ENCODE results near the gene UPP2.

Gene UPP2

DNA sequence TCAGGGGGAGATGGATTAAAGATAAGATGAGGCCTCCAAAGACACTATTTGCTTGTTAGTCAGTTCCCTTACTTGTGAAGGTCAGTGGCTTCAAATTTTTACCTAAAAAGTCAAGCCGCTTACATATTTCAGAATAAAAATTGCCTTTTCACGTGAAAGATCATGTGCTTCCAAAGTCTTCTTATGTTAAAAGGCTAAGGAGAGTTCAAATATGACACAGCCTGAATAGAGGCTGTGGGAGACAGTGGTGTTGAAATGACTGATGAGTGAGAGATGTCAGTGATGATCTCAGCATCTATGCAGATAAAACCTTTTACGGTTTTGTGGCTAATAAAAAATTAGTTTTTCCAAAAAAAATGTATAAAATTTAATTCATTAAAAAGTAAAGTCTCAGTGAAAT, 40.5 kb downstream of the UPP2 start:
- no peaks in the 10 kb centered on the region for H3K36me3 ChIP-seq (ENCODE audit: control insufficient read depth, low read length)
- no peaks in the 10 kb centered on the region for H3F3A ChIP-seq (ENCODE audit: control insufficient read depth, insufficient read depth)
- H3K9me3 ChIP-seq (ENCODE audit: control insufficient read depth, insufficient read depth, low read length): no peaks in the 10 kb centered on the region
- no peak overlapping the region for H3K4me2 ChIP-seq (ENCODE audit: low read length)
- H3K79me2 ChIP-seq (ENCODE audit: control insufficient read depth, low read length): no peaks in the 10 kb centered on the region
- H3K4me3 ChIP-seq (ENCODE audit: low read length): no peak overlapping the region
- H4K20me1 ChIP-seq (ENCODE audit: control insufficient read depth, insufficient read depth, low read depth, low read length): no peaks in the 10 kb centered on the region
- H3K27ac ChIP-seq (ENCODE audit: low read depth, low read length): no peak overlapping the region
- H3K4me1 ChIP-seq (ENCODE audit: control insufficient read depth, low read length): no peaks in the 10 kb centered on the region
- TF ChIP-seq EZH2phosphoT487 (IDR thresholded peaks at IDR 0.05; ENCODE audit: borderline replicate concordance, low read length): no peak
- TF ChIP-seq, protein P1, sequence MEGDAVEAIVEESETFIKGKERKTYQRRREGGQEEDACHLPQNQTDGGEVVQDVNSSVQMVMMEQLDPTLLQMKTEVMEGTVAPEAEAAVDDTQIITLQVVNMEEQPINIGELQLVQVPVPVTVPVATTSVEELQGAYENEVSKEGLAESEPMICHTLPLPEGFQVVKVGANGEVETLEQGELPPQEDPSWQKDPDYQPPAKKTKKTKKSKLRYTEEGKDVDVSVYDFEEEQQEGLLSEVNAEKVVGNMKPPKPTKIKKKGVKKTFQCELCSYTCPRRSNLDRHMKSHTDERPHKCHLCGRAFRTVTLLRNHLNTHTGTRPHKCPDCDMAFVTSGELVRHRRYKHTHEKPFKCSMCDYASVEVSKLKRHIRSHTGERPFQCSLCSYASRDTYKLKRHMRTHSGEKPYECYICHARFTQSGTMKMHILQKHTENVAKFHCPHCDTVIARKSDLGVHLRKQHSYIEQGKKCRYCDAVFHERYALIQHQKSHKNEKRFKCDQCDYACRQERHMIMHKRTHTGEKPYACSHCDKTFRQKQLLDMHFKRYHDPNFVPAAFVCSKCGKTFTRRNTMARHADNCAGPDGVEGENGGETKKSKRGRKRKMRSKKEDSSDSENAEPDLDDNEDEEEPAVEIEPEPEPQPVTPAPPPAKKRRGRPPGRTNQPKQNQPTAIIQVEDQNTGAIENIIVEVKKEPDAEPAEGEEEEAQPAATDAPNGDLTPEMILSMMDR (IDR thresholded peaks at IDR 0.05; ENCODE audit: low read depth, low read length, poor library complexity, severe bottlenecking): no peak
- H3K9me2 ChIP-seq (replicated peaks; ENCODE audit: control insufficient read depth, low read length): no peaks in the 10 kb centered on the region
- no peaks in the 10 kb centered on the region for H3K27me3 ChIP-seq (ENCODE audit: control insufficient read depth, low read length)

DNA sequence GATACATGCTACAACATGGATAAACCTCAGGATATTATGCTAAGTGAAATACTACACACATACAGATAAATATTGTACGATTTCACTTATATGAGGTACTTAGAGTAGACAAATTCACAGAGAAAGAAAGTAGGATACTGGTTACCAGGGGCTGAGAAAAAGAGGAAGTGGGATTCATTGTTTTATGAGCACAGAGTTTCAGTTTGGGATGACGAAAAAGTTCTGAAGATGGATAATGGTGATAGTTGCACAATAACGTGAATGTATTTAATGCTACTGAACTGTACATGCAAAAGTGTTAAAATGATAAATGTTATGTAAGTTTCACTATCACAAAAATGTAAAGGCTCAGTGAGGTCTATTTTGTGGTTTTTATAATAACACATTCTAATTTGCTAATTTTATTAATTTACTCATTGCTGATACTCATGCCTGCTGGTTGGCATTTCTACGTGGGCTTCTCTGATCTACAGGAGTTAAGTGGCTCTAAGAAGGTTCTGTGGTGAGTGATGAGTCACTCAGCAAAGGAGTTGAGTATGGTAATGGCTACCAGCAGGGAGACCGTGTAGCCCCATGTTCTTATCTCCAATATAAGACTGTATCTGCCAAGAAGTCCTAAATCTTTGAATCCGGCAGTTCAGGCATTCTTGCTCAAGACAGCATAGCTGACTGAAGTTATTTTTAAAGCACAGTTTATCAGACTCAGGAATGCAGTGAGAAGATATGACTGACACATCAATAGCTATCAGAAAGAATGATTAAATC, 41.1 kb downstream of the UPP2 start:
- Histone ChIP-seq H3K4me1 (ENCODE audit: control insufficient read depth, low read length) (no peaks in the 10 kb centered on the region), H3K4me2 (ENCODE audit: low read length) (no peak overlapping the region), H3F3A (ENCODE audit: control insufficient read depth, insufficient read depth) (no peaks in the 10 kb centered on the region), H3K36me3 (ENCODE audit: control insufficient read depth, low read length) (no peaks in the 10 kb centered on the region), H3K27me3 (ENCODE audit: control insufficient read depth, low read length) (no peaks in the 10 kb centered on the region), H3K27ac (ENCODE audit: low read depth, low read length) (no peak overlapping the region), H3K4me3 (ENCODE audit: low read length) (no peak overlapping the region), H3K79me2 (ENCODE audit: control insufficient read depth, low read length) (no peaks in the 10 kb centered on the region), H3K9me2 (replicated peaks; ENCODE audit: control insufficient read depth, low read length) (no peaks in the 10 kb centered on the region), H4K20me1 (ENCODE audit: control insufficient read depth, insufficient read depth, low read depth, low read length) (no peaks in the 10 kb centered on the region), H3K9me3 (ENCODE audit: control insufficient read depth, insufficient read depth, low read length) (no peaks in the 10 kb centered on the region)
- TF ChIP-seq, protein P1 (IDR thresholded peaks at IDR 0.05; ENCODE audit: low read depth, low read length, poor library complexity, severe bottlenecking): no peak
- no peak for TF ChIP-seq EZH2phosphoT487 (IDR thresholded peaks at IDR 0.05; ENCODE audit: borderline replicate concordance, low read length)

DNA sequence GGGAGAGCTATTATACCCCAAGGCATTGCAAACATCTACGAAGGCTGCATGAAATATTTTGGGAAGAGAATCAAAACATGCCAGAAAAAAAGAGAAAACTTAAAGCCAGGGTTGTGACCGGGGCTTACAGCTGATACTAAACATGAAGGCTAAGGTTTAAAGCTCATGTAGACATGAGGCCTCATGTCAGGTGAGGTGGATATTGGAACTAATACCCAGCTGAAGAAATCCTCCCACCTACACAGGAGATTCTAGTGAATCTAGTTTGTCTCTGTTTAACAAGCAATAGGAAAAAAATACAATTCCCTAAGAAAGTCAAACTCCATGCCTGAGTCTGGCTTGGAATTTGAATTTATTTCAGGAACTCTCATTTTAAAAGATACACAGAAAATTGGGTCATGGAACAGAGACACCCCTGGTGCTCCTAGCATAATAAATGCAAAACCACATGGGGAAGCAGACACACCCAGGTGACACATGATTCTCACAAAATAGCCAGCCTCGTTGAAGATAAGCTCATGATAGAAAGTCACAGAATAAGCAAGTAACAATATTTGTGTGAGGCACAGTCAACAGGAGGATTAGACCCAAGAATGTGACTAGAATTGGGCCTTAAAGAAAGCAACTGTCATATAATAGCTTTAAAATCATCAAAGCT, 42.2 kb downstream of the UPP2 start:
- no peaks in the 10 kb centered on the region for H3K4me1 ChIP-seq (ENCODE audit: control insufficient read depth, low read length)
- H3K9me3 ChIP-seq (ENCODE audit: control insufficient read depth, insufficient read depth, low read length): no peaks in the 10 kb centered on the region
- no peaks in the 10 kb centered on the region for H3F3A ChIP-seq (ENCODE audit: control insufficient read depth, insufficient read depth)
- no peaks in the 10 kb centered on the region for H3K79me2 ChIP-seq (ENCODE audit: control insufficient read depth, low read length)
- no peak overlapping the region for H3K4me3 ChIP-seq (ENCODE audit: low read length)
- no peaks in the 10 kb centered on the region for H3K27me3 ChIP-seq (ENCODE audit: control insufficient read depth, low read length)
- no peaks in the 10 kb centered on the region for H3K36me3 ChIP-seq (ENCODE audit: control insufficient read depth, low read length)
- H3K4me2 ChIP-seq (ENCODE audit: low read length): no peak overlapping the region
- no peaks in the 10 kb centered on the region for H3K9me2 ChIP-seq (replicated peaks; ENCODE audit: control insufficient read depth, low read length)
- no peaks in the 10 kb centered on the region for H4K20me1 ChIP-seq (ENCODE audit: control insufficient read depth, insufficient read depth, low read depth, low read length)
- no peak overlapping the region for H3K27ac ChIP-seq (ENCODE audit: low read depth, low read length)
- TF ChIP-seq, protein P1 (IDR thresholded peaks at IDR 0.05; ENCODE audit: low read depth, low read length, poor library complexity, severe bottlenecking): no peak
